Activated T-helper 17 cell treated with anti-CD3 and anti-CD28 coated beads, Interleukin-2, amount 50 U/mL, for 72 hours (primary cell): ENCODE results near the gene FMOD. TPM values are rescaled to one million over a fixed set of nuclear protein-coding genes. Genes with fewer than 3 reads are reported as not detected.
"Not testable (repeated sequence)": the region's sequence is repeated elsewhere in the genome, so short reads cannot be mapped to it uniquely, and the experiment has no call there.

ENCODE experiments used
- ATAC-seq: fragments of 150-1000 bp; cut with Tn5 transposase; replicated peaks from 2 replicates; pipeline ENCODE4 v1.10.0; 2021; ENCODE audit warnings: mild to moderate bottlenecking, moderate library complexity
- H3K27ac Mint-ChIP-seq: one replicate; pipeline ENCODE4 v1.8.0; 2022; ENCODE audit warnings: mixed read lengths
- H3K27me3 Mint-ChIP-seq: one replicate; pipeline ENCODE4 v1.8.0; 2022; ENCODE audit warnings: mixed read lengths
- H3K36me3 Mint-ChIP-seq: one replicate; pipeline ENCODE4 v1.8.0; 2022; ENCODE audit warnings: low read depth, mild to moderate bottlenecking, mixed read lengths
- H3K4me1 Mint-ChIP-seq: one replicate; pipeline ENCODE4 v1.8.0; 2022; ENCODE audit warnings: mixed read lengths
- H3K4me3 Mint-ChIP-seq: one replicate; pipeline ENCODE4 v1.8.0; 2022; ENCODE audit warnings: mild to moderate bottlenecking, mixed read lengths
- H3K9me3 Mint-ChIP-seq: one replicate; pipeline ENCODE4 v1.8.0; 2022; ENCODE audit warnings: mixed read lengths
- total RNA-seq, 2 donors: library from RNA; stranded (reverse); gene quantifications; one replicate each; pipeline ENCODE4 v1.2.3, GENCODE V29; 2022

Gene FMOD
- total RNA-seq, 2 donors from 2014 or later, result 0.26 TPM; not detected in 1

DNA sequence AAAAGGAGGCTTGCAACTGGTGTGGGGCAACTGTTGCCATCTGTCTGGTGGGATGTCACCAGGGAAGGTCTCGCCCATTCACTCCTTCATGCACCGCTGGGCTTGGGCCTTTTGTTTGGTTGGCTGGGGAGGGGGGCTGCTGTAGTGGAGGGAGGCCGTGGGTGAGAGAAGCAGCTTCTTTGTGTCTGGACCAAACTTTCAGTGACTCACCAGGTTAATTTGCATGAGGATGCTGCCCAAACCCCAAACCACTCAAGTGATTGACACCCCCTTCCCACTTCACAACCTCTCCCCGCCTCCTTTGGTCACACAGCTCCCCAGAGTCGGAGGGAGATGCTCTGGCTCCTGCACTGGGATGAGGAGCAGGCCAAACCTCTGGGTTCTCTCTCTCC is 25.9 kb downstream of the FMOD start:
- peak overlapping the region; percentile 87 for H3K27ac Mint-ChIP-seq
- no peaks in the 10 kb centered on the region for H3K27me3 Mint-ChIP-seq
- no peaks in the 10 kb centered on the region for H3K9me3 Mint-ChIP-seq
- peaks cover 60% of the 10 kb centered on the region for H3K4me1 Mint-ChIP-seq
- peaks cover 5% of the 10 kb centered on the region for H3K36me3 Mint-ChIP-seq
- peak; percentile 40 for ATAC-seq
- peak overlapping the region; percentile 85 for H3K4me3 Mint-ChIP-seq

DNA sequence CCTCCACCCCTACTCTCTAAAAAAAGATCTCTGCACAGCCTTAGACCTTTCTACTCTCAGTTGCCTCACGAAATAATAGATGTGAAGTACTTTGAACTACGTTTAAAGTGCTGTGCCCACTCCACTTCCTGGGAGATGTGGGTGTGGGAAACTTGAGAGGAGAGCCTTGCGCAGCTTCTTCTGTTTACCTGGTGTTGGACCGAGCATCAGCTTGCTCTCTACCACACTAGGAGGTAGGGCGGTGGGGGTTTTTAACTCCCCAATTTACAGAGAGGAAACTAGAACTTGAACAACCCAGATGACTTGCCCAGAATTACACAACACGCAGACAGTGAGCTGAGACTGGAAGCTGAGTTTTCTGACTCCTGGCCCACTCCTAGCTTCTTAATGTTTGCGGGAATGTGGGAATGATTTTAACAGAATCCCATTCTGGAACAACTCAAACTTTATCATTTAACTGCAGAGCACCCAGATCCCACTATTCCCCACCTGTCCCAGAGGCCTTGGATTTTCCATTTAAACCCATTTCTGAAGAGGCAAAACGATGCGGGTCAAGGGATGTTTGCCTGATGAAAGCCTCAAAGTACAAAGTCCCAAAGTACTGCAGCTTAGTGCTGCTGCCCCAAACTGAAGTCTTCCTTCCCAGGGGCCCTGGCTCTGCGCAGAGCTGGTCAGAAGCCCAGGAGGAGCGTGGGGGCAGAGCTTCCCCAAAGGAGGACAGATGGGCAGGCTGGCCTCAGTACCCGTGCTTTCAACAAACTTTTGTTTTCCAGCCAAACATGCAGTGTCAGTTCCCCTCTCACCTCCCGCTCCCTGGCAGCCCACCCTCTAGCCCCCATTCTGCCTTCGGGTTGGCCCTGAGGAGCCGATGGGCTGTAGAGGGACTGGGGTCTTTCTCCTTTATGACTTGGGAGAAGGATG is 26.6 kb downstream of the FMOD start:
- no peaks in the 10 kb centered on the region for H3K9me3 Mint-ChIP-seq
- no peaks in the 10 kb centered on the region for H3K27me3 Mint-ChIP-seq
- peaks cover 5% of the 10 kb centered on the region for H3K36me3 Mint-ChIP-seq
- H3K27ac Mint-ChIP-seq, result peak overlapping the region; percentile 87
- H3K4me1 Mint-ChIP-seq, result peaks cover 63% of the 10 kb centered on the region
- H3K4me3 Mint-ChIP-seq, result peak overlapping the region; percentile 85
- ATAC-seq, result peak; percentile 35

DNA sequence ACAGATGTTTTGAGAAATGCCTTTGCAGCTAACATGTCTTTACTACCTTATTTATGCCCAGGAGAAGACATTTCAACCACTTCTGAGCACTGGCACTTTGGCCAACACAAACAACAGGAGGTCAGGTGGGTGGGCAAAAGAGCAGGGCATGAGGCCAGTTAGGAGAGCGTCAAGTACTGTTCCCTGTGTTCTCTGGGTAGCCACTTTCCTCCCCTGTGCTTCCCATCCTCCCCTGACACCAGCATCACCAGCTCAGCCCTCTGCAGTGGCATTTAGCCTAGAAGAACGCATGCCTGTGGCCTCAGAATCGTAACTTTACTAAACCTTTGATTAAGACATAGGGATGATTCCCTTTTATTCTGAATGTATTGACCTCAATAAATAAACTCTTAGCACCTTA is 27.3 kb downstream of the FMOD start:
- H3K4me3 Mint-ChIP-seq, result peak overlapping the region; percentile 85
- H3K36me3 Mint-ChIP-seq, result peaks cover 5% of the 10 kb centered on the region
- H3K9me3 Mint-ChIP-seq, result no peaks in the 10 kb centered on the region
- peaks cover 63% of the 10 kb centered on the region for H3K4me1 Mint-ChIP-seq
- H3K27me3 Mint-ChIP-seq, result no peaks in the 10 kb centered on the region
- ATAC-seq, result no peak
- peak overlapping the region; percentile 86 for H3K27ac Mint-ChIP-seq

DNA sequence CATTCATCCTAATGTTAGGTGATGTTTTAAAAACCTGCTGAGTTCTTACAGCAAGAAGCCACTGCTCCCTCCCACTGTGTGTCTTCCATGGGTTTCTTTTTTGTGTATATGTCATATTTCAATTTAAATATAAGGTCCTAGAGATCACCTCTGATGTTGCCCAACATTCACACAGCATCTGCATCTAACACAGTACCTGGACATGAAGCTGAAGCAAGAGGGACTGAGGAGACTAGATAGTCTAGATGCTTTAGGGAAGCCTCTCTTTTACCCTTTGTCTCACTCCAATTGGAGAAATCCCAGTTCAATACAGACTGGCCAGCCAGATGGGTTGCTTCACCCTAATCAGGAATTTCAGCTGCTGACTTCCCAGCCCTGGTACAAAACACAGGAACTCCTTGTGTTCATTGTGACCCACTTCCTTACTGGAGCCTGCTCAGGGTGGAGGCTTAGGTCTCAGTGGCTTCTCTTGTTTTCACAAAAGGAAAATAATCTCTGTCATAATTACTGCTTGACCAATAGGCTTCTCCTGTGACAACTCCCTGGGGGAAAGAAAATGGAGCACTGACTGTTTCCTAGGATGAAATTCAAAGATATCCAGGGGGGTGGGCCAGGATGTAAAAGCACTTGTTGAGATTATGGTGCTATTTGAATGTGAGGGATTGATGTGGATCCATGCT is 28.3 kb downstream of the FMOD start:
- H3K4me1 Mint-ChIP-seq, result peaks cover 61% of the 10 kb centered on the region
- ATAC-seq, result no peak
- H3K9me3 Mint-ChIP-seq, result no peaks in the 10 kb centered on the region
- H3K4me3 Mint-ChIP-seq, result peak overlapping the region; percentile 85
- H3K27me3 Mint-ChIP-seq, result no peaks in the 10 kb centered on the region
- peaks cover under 1% of the 10 kb centered on the region for H3K36me3 Mint-ChIP-seq
- H3K27ac Mint-ChIP-seq, result peak overlapping the region; percentile 86

DNA sequence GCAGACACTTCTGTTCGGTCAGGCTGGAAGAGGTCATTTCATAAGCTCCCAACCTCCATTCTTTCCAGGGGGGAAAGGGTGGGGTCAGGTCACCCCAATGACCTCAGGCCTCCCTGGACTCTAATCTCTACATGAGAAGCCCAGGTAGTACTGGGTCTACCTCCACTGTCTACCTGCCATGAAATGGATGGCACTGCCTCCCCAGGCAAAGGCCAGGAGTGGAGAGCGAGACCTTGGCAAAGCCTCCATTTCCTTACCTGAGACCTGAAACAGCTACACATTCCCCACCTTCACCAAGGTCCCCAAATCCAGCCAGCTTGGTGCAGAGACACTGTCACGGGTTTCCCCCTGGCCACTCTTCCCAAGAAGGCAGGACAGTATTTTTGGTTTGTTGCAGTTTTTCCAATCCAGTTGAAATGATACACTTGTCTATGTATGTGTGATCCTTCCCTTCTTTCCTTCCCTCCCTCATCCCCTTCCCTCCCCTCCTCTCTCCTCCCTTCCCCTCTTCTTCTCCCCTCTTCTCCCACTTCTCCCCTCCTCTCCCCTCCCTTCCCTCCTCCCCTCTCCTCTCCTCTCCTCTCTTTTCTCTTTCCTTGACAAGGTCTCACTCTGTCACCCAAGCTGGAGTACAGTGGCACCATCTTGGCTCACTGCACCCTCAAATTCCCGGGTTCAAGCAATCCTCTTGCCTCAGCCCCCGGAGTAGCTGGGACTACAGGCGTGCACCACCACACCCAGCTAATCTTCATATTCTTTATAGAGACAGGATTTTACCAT is 29.5 kb downstream of the FMOD start:
- Mint-ChIP-seq H3K27me3 (no peaks in the 10 kb centered on the region), H3K27ac (peak overlapping the region; percentile 86), H3K4me1 (peaks cover 63% of the 10 kb centered on the region), H3K4me3 (peak overlapping the region; percentile 85), H3K36me3 (no peaks in the 10 kb centered on the region), H3K9me3 (no peaks in the 10 kb centered on the region)
- no peak for ATAC-seq

DNA sequence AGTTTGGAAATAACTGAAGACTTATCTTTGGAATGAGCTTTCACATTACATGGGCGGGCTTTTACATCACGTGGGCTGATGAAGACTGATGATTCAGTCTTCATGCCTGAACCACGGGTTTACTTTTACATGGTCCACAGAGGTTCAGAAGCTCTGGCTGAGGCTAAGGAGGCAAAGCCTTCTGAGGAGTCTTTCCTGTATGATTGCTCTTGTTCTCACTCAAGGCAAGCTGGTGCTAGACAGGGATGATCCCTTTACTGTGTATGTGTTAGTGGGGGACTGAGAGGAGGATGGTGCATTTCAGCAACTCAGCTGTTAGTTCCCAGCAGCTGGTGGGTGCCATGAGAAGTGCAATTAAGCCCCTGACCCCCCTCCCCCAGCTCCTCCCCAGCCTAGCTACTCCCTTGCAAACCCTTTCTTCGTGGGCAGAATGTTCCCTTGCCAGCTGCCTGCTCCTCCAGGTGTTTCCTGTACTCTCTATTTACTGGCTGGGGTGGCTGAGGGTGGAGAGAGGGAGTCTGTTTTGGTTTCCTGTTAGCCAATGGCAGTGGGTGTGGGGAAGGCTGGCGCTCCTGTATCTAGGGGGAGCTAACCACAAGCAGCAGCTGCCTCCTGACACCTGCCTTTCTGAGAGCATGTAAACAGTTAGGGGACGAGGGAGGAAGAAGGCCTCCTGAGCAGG is 30.2 kb downstream of the FMOD start:
- Mint-ChIP-seq H3K9me3 (no peaks in the 10 kb centered on the region), H3K4me3 (peak overlapping the region; percentile 85), H3K27me3 (no peaks in the 10 kb centered on the region), H3K4me1 (peaks cover 65% of the 10 kb centered on the region), H3K36me3 (no peaks in the 10 kb centered on the region), H3K27ac (peak overlapping the region; percentile 86)
- peak; percentile 52 for ATAC-seq

DNA sequence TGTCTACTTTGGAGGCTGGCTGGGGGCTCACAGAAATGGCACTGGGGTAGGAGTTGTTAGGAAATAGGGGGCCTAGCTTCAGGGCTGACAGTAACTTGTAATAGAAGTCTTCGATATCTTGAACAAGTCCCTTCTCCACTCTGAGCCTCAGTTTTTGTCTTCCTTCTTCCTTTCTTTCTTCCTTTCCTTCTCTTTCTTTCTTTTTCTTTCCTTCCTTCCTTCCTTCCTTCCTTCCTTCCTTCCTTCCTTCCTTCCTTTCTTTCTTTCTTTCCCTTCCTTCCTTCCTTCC is 32.7 kb downstream of the FMOD start:
- ATAC-seq, result no peak

DNA sequence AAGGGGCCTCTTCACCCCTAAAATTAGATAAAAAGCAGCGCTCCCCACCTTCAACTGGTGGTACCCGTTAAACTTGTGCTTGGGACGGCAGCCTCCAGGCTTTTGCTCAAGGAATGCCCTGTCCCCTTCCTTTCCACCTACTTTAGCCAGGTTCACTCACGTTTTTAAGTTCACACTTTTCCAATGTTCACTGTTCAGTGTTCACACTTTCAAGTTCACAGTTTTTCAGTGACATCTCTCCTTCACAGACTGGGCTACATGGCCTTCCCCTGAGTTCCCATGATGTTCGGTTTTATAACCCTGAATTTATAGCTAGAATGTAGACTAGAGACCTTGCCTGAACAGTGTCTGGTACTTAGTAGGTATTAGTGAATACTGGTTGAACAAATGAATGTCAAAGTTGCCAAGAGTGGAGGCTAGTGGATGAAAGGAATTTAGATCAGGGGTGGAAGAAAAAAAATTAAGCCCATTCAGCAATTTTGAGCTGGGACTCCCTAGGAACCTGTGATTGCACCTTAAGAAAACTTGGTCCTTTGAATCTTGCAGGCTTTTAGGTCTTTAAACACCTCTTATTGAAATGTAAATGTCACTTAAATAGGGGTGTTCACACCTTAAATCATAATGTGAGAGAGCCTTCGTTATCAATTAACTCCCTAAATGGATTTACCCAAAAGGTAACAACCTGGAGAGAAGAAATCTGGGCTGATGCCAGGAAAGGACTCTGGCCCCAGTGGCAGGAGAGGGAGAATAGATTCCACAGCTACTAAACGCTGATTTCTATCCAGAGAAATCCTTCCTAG is 33.3 kb downstream of the FMOD start:
- no peaks in the 10 kb centered on the region for H3K9me3 Mint-ChIP-seq
- peaks cover 38% of the 10 kb centered on the region for H3K4me1 Mint-ChIP-seq
- H3K27me3 Mint-ChIP-seq, result no peaks in the 10 kb centered on the region

More for the DNA sequence above, 32.7 kb downstream of the FMOD start:
- Mint-ChIP-seq H3K4me1 (peaks cover 43% of the 10 kb centered on the region), H3K36me3 (peaks cover 9% of the 10 kb centered on the region), H3K27ac (no peak overlapping the region), H3K27me3 (no peaks in the 10 kb centered on the region), H3K9me3 (no peaks in the 10 kb centered on the region), H3K4me3 (no peak overlapping the region)

DNA sequence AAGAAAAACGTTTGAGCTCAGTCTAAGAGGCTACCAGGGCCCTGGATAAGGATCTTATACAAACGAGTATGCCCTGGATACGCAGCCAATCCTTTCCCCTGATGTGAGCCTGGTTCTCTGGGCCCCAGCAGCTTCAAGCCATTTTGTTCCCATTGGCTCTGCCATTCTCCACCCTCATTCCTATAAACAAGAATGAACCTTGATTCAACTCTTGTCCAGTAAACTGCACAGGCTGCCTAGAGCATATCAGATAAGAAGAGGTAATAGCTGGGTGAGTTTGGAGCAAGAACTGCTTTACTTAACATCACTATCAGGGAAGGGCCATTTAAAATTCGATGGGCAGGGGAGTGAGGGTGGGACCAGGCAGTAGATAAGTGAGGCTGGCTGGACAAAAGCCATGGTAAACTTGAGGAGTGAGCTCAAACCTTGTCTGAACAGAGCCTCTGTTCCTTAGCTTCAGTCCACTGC is 34.3 kb downstream of the FMOD start:
- no peak for ATAC-seq
- H3K4me1 Mint-ChIP-seq, result peaks cover 28% of the 10 kb centered on the region
- no peaks in the 10 kb centered on the region for H3K27me3 Mint-ChIP-seq

More for the DNA sequence above, 33.3 kb downstream of the FMOD start:
- ATAC-seq, result no peak
- Mint-ChIP-seq H3K36me3 (peaks cover 10% of the 10 kb centered on the region), H3K4me3 (no peak overlapping the region), H3K27ac (no peak overlapping the region)

DNA sequence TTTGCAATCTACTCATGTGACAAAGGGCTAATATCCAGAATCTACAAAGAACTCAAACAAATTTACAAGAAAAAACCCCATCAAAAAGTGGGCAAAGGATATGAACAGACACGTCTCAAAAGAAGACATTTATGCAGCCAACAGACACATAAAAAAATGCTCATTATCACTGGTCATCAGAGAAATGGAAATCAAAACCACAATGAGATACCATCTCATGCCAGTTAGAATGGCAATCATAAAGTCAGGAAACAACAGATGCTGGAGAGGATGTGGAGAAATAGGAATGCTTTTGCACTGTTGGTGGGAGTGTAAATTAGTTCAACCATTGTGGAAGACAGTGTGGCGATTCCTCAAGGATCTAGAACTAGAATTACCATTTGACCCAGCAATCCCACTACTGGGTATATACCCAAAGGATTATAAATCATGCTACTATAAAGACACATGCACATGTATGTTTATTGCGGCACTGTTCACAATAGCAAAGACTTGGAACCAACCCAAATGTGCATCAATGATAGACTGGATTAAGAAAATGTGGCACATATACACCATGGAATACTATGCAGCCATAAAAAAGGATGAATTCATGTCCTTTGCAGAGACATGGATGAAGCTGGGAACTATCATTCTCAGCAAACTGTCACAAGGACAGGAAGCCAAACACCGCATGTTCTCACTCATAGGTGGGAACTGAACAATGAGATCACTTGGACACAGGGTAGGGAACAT is 36.7 kb downstream of the FMOD start:
- not testable (repeated sequence) for ATAC-seq, H3K27ac Mint-ChIP-seq, H3K9me3 Mint-ChIP-seq, H3K27me3 Mint-ChIP-seq, H3K4me3 Mint-ChIP-seq
- Mint-ChIP-seq H3K36me3 (peaks cover 30% of the 10 kb centered on the region), H3K4me1 (peaks cover 17% of the 10 kb centered on the region)

More for the DNA sequence above, 34.3 kb downstream of the FMOD start:
- Mint-ChIP-seq H3K4me3 (no peak overlapping the region), H3K27ac (no peak overlapping the region), H3K9me3 (no peaks in the 10 kb centered on the region), H3K36me3 (peaks cover 10% of the 10 kb centered on the region)

DNA sequence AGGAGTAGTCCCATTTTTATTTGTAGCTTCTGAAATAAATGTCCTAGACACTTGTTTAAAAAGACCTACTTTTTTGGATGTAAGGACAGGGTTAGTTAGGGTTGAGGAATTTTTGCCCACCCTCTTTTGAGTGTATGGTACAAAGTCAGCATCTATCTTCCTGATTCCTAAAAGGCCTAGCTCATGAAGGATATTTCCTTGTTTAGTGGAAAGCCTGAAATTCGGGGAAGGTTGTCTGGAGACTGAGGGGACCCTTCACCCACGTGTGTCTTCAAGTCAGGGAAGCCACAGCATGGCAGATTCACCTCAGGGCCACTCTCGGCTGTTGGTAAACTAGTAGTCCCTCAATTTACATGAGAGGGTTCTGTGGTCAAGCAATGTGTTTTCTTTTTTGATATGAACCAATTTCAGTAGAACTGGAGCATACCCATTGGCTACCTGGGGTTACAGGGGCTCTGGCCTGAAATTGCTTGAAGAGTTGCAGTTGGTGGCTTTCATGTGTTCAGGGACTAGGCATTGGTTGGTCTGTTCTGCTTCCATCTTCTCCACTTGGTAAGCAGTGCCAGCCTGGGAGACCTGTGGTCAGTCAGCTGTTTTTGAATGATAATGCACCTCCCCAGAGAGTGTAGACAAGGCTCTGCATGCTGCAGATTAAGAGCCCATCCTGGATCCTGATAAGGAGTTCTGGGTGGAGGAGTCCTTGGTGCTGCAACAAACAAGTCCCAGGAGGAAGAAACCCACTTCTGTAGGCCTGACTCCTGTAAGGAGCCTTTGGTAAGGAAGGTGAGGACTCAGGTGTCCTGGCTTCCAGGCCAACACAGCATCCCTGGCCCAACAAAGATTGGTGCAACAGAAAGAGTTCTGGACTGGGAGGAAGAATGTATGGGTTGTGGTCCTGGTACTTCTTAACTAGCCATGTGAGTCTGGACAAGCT is 39.3 kb downstream of the FMOD start:
- Mint-ChIP-seq H3K27ac (peak overlapping the region; percentile 62), H3K4me1 (peaks cover 18% of the 10 kb centered on the region), H3K36me3 (peaks cover 56% of the 10 kb centered on the region), H3K4me3 (no peak overlapping the region), H3K27me3 (no peaks in the 10 kb centered on the region), H3K9me3 (no peaks in the 10 kb centered on the region)
- ATAC-seq, result peak; percentile 12

DNA sequence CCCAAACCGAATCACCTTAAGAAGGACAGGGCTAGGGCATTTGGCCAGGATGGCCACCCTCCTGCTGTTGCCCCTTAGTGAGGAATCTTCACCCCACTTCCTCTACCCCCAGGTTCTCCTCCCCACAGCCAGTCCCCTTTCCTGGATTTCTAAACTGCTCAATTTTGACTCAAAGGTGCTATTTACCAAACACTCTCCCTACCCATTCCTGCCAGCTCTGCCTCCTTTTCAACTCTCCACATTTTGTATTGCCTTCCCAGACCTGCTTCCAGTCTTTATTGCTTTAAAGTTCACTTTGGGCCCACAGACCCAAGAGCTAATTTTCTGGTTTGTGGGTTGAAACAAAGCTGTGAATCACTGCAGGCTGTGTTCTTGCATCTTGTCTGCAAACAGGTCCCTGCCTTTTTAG is 42.0 kb downstream of the FMOD start:
- H3K4me1 Mint-ChIP-seq, result peaks cover 20% of the 10 kb centered on the region
- peaks cover 81% of the 10 kb centered on the region for H3K36me3 Mint-ChIP-seq
- ATAC-seq, result no peak
- H3K27ac Mint-ChIP-seq, result peak overlapping the region; percentile 94
- no peaks in the 10 kb centered on the region for H3K27me3 Mint-ChIP-seq
- no peaks in the 10 kb centered on the region for H3K9me3 Mint-ChIP-seq
- peak overlapping the region; percentile 99 for H3K4me3 Mint-ChIP-seq
